Nephron (organoid): ENCODE measurements around the gene BACH2.
A peak's percentile ranks its signal among the peaks of the same experiment; 100 is the strongest.

Experiments
- H3K27ac Mint-ChIP-seq, 3 experiments: 2 replicates each; pipeline ENCODE4 v1.8.0; 2020; ENCODE audit warnings: mixed read lengths in 3 of 3, mild to moderate bottlenecking in 2 of 3, moderate library complexity in 1 of 3
- H3K27me3 Mint-ChIP-seq: 2 replicates; pipeline ENCODE4 v1.8.0; 2021; ENCODE audit warnings: low read depth, mild to moderate bottlenecking, moderate library complexity, mixed read lengths
- H3K36me3 Mint-ChIP-seq: 2 replicates; pipeline ENCODE4 v1.8.0; 2020; ENCODE audit warnings: low read depth, mixed read lengths
- H3K4me1 Mint-ChIP-seq: 2 replicates; pipeline ENCODE4 v1.8.0; 2020; ENCODE audit warnings: mixed read lengths
- H3K4me3 Mint-ChIP-seq, 3 experiments: 2 replicates each; pipeline ENCODE4 v1.8.0; 2020; ENCODE audit warnings: mild to moderate bottlenecking in 3 of 3, mixed read lengths in 3 of 3, moderate library complexity in 2 of 3
- H3K9me3 Mint-ChIP-seq: 2 replicates; pipeline ENCODE4 v1.8.0; 2020; ENCODE audit warnings: mixed read lengths
- TF ChIP-seq, protein P1 (sequence below), 3 experiments: fragments of 200-600 bp; sonication (generic); IDR thresholded peaks; one replicate each; pipeline ENCODE4 v1.5.0; 2021; ENCODE audit warnings: antibody characterized with exemption in 3 of 3; ENCODE audit not compliant: unreplicated experiment in 3 of 3

The BACH2 gene

DNA sequence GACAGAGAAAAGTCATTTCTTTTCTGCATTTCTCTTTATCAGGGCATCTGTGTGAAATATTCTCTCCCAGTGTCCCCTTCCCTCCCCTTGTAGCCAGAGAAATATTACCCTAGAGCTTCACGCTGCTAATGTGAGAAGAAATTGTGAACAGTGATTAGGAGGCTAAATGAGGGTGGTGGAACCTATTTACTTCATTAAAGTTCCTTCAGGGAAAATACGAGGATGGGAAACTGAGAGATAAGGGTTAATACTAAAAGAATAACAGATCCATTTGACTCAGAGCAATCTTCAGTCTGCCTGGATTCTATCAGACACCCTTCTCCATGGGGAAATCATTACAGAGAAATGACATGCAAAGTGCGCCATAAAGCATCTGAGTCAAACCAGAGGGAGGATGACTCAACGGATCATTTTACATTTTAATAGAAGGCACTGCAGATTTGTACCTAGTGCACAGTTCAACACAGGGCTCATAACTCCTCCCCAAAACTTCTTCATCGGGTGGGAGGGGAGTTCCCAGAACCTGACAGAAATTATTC lies 271.1 kb downstream of the BACH2 start:
- H3K4me1 Mint-ChIP-seq = peaks cover 45% of the 10 kb centered on the region

DNA sequence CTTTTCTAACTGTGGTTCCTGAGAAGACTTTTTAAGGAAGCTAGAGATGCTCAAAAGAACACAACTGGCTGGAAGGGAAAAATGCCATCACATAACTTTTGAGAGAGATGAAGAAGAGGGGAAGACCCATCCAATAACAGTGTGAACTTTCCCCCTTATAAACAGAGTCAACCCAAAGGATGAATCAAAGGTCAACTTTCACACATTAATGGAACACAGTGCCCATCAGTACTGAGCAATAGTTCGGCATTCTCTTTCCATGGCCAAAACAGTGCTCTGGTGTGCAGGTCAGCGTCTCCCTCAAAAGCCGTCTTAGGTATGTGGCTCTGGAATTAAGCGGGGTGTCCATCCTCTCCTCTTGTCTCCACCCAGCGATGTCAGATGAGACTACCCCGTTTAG lies 272.0 kb downstream of the BACH2 start:
- Mint-ChIP-seq H3K4me3 (no peak overlapping the region), H3K36me3 (no peaks in the 10 kb centered on the region), H3K4me1 (peaks cover 47% of the 10 kb centered on the region), H3K9me3 (no peaks in the 10 kb centered on the region), H3K27me3 (no peaks in the 10 kb centered on the region), H3K27ac (peak overlapping the region; percentile 19 to 84 (median 20))
- TF ChIP-seq, protein P1, sequence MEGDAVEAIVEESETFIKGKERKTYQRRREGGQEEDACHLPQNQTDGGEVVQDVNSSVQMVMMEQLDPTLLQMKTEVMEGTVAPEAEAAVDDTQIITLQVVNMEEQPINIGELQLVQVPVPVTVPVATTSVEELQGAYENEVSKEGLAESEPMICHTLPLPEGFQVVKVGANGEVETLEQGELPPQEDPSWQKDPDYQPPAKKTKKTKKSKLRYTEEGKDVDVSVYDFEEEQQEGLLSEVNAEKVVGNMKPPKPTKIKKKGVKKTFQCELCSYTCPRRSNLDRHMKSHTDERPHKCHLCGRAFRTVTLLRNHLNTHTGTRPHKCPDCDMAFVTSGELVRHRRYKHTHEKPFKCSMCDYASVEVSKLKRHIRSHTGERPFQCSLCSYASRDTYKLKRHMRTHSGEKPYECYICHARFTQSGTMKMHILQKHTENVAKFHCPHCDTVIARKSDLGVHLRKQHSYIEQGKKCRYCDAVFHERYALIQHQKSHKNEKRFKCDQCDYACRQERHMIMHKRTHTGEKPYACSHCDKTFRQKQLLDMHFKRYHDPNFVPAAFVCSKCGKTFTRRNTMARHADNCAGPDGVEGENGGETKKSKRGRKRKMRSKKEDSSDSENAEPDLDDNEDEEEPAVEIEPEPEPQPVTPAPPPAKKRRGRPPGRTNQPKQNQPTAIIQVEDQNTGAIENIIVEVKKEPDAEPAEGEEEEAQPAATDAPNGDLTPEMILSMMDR (IDR thresholded peaks at IDR 0.05; ENCODE audit: unreplicated experiment in 3 of 3) = no peak

More for the DNA sequence above, 271.1 kb downstream of the BACH2 start:
- H3K4me3 Mint-ChIP-seq = peak overlapping the region in 2 of 3 experiments; percentile 1 to 4
- H3K36me3 Mint-ChIP-seq = no peaks in the 10 kb centered on the region
- H3K27me3 Mint-ChIP-seq = no peaks in the 10 kb centered on the region
- peaks cover 3% of the 10 kb centered on the region for H3K9me3 Mint-ChIP-seq
- TF ChIP-seq, protein P1 (IDR thresholded peaks at IDR 0.05; ENCODE audit: unreplicated experiment in 3 of 3) = no peak
- H3K27ac Mint-ChIP-seq = peak overlapping the region; percentile 20 to 84 (median 82)

DNA sequence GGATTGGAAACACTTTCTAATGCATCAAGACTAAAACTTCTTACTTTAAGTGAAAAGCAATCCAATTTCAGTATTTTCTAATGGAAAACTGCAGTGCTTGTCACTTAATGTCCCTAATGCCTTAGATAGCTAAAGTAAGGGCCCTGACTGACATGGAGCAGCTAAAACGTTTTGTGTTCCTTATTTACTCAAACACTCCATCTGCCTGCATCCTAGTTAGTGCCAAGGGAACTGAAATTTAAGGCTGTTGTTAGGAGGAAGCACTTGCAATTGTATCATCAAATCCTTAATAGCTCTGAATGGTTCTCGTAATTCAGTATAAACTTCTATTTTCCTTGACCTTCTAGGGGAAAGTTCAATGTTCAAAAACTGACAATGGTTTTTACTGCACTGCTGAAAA lies 274.9 kb downstream of the BACH2 start:
- peaks cover 13% of the 10 kb centered on the region for H3K36me3 Mint-ChIP-seq
- H3K4me3 Mint-ChIP-seq = no peak overlapping the region
- H3K4me1 Mint-ChIP-seq = peaks cover 30% of the 10 kb centered on the region
- no peaks in the 10 kb centered on the region for H3K27me3 Mint-ChIP-seq
- TF ChIP-seq, protein P1 (IDR thresholded peaks at IDR 0.05; ENCODE audit: unreplicated experiment in 3 of 3) = no peak
- H3K9me3 Mint-ChIP-seq = peaks cover 8% of the 10 kb centered on the region
- H3K27ac Mint-ChIP-seq = no peak overlapping the region

DNA sequence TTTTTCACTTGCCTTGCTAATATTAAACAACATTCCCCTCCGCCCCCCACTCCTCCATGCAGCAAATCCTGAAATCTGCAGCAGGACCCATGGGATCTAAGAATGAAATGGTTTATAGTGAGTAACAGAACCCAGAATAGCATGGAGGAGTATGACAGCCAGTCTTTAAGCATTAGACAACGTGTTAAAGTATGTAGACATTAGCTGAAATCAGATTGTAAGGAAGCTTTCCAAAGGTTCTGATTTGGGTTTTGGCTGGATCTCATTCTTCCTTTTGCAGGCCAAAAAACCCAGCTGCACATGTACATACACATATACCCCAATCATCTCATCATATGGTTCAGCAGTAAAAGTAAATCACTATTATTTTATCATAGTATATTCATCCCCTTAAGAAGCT lies 275.9 kb downstream of the BACH2 start:
- H3K27me3 Mint-ChIP-seq = no peaks in the 10 kb centered on the region
- peaks cover 13% of the 10 kb centered on the region for H3K36me3 Mint-ChIP-seq
- H3K4me1 Mint-ChIP-seq = peaks cover 22% of the 10 kb centered on the region
- peak overlapping the region in 2 of 3 experiments; percentile 5 to 11 for H3K27ac Mint-ChIP-seq
- no peak overlapping the region for H3K4me3 Mint-ChIP-seq
- TF ChIP-seq, protein P1 (IDR thresholded peaks at IDR 0.05; ENCODE audit: unreplicated experiment in 3 of 3) = no peak
- H3K9me3 Mint-ChIP-seq = peaks cover 8% of the 10 kb centered on the region

DNA sequence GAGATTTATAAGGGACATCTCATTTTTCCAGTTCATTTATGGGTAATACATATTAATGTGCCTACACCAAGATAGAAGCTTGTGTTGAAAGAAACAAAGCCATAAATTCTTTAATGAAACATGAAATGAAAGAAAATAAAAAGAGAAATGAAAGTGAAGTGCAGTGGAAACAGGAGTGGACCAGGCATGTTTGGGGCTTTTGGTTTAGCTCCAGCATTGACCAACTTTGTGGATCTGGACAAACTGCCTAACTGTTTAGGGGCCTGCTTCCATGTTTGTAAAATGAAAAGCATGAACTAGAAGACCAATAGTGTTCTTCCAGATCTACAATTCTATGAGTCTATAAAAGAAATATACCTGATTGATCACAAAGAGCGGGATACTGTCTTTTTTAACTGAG lies 277.4 kb downstream of the BACH2 start:
- Mint-ChIP-seq H3K9me3 (peaks cover 8% of the 10 kb centered on the region), H3K27me3 (no peaks in the 10 kb centered on the region), H3K27ac (no peak overlapping the region), H3K4me3 (no peak overlapping the region), H3K4me1 (peaks cover 7% of the 10 kb centered on the region), H3K36me3 (peaks cover 13% of the 10 kb centered on the region)
- TF ChIP-seq, protein P1 (IDR thresholded peaks at IDR 0.05; ENCODE audit: unreplicated experiment in 3 of 3) = no peak

DNA sequence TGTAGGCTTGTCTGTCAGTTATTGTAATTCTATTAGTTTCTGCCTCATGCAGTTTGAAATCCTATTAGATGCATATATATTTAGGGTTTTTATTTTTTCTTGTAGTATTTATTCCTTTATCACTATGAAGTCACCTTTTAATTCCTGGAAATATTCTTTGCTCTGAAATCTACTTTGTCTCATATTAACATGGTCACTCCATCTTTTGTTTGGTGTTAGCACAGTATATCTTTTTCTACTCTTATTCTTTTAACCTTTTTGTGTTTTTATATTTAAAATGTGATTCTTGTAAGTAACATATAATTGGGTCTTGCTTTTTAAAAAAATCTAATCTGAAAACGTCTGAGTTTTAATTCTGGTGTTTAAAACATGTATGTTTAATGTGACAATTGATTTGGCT lies 280.8 kb downstream of the BACH2 start:
- H3K4me3 Mint-ChIP-seq = no peak overlapping the region
- no peaks in the 10 kb centered on the region for H3K27me3 Mint-ChIP-seq
- H3K4me1 Mint-ChIP-seq = peaks cover 5% of the 10 kb centered on the region
- TF ChIP-seq, protein P1 (IDR thresholded peaks at IDR 0.05; ENCODE audit: unreplicated experiment in 3 of 3) = no peak
- H3K9me3 Mint-ChIP-seq = peaks cover 8% of the 10 kb centered on the region
- H3K36me3 Mint-ChIP-seq = peaks cover 13% of the 10 kb centered on the region
- no peak overlapping the region for H3K27ac Mint-ChIP-seq
